ENCODE results near the gene STAG1.
"Not testable (repeated sequence)": the region's sequence is repeated elsewhere in the genome, so short reads cannot be mapped to it uniquely, and the experiment has no call there.

Gene STAG1

DNA sequence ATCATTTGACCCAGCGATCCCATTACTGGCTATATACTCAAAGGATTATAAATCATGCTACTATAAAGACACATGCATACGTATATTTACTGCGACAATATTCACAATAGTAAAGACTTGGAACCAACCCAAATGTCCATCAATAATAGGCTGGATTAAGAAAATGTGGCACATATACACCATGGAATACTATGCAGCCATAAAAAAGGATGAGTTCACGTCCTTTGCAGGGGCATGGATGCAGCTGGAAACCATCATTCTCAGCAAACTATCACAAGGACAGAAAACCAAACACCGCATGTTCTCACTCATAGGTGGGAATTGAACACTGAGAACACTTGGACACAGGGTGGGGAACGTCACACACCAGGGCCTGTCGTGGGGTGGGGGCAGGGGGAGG, 237.6 kb downstream of the STAG1 start:
- DNase-seq = not testable (repeated sequence)

DNA sequence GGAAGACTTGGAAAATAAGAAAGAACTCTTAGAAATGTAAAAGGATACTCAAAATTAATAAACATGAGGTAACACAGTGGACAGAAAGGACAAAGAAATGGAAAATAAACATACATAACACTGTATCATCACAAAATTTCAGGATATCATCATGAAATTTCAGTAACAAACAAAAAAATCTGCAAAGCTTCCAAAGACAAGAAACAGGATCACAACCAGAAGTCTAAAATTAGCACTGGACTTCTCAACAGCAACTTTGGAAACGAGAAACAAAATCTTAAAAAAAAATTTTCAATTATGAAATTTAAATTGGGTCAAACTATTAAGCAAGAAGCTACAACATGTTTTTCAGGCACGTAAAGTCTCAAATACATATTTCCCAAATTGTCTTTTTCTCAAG, 238.8 kb downstream of the STAG1 start:
- DNase-seq = no peak

DNA sequence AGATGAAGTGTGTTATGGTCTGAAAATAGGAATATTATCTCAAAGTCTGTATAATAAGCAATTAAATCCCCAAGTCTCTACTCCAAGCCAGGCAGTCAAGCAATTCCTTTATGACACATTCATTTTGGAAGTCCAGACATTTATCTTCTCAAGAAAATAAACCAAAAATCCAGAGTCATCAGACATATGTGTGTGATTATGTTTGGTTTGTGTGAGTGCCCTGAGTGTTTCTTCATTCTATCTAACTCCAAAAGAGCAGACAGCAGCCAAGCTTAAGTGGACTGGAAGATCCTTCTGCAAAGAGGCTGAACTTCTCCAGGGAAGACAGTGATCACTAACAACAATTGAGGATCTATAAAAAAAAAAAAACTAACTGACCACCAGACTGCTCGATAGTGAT, 239.8 kb downstream of the STAG1 start:
- DNase-seq = no peak

DNA sequence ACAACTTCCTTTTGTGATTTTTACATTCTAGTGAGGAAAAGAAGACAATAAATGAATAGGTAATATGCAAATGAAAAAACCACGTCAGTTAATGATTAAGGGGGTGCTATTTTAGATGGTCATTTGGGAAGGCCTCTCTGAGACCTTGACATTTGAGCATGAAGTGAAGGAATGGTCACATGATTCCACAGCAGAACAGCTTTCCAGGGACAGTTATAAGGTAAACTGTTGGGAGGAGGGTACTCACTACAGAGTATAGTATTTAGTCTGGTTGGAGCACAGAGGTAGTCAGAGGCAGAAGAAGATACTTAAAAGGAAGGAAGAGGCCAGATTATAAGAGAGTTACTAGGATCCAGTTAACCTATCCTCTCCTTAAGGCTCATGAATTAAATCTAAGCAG, 246.5 kb downstream of the STAG1 start:
- DNase-seq = no peak

DNA sequence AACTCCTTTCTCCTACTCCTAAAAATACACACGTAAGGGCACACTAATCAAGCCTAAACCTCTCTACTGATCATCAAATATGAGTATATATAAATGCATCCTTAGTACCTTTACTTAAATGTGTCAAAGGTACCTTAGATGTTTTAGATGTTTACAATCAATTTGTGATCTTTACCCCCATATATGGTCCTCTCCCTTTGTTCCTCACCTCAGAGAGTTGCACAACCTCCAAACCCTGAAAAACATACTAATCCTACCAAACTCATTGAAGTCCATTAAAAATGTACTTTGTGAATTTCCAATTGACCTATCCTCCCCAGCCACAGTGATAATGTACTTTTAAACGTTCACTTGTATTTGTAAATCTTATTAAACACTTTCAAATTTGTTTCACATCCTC, 249.1 kb downstream of the STAG1 start:
- DNase-seq = no peak

DNA sequence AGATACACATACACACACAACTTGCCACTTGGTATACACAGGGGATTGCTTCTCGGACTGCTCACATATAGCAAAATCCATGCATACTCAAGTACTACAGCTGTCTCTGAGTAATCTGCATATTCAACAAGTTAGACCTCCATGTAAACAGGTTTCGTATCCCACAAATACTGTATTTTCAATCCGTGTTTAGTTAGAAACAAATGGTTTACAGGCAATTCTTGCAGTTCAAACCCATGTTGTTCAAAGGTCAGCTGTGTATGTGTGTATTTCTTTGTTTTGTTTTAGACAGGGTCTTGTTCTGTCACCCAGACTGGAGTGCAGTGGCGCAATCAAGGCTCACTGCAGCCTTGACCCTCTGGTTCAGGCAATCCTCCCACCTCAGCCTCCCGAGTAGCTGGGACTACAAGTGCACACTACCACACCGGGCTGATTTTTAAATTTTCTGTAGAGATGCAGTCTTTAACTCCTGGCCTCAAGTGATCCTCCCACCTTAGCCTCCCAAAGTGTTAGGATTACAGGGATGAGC, 253.2 kb downstream of the STAG1 start:
- DNase-seq = no peak

DNA sequence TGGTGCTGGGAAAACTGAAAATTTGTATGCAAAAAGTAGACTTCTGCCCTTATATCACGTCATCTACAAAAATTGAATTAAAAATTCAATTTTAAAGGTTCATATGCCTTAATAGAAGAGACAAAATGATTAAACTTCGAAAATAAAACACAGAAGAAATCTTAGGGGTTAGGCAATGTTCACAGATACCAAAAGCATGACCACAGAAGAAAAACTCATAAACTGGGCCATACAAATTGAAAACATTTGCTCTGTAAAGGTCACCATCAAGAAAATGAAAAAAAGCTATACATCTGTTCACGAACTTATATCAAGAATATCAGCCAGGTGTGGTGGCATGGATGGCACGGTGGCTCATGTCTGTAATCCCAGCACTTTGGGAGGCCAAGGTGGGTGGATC, 257.0 kb downstream of the STAG1 start:
- no peak for DNase-seq

DNA sequence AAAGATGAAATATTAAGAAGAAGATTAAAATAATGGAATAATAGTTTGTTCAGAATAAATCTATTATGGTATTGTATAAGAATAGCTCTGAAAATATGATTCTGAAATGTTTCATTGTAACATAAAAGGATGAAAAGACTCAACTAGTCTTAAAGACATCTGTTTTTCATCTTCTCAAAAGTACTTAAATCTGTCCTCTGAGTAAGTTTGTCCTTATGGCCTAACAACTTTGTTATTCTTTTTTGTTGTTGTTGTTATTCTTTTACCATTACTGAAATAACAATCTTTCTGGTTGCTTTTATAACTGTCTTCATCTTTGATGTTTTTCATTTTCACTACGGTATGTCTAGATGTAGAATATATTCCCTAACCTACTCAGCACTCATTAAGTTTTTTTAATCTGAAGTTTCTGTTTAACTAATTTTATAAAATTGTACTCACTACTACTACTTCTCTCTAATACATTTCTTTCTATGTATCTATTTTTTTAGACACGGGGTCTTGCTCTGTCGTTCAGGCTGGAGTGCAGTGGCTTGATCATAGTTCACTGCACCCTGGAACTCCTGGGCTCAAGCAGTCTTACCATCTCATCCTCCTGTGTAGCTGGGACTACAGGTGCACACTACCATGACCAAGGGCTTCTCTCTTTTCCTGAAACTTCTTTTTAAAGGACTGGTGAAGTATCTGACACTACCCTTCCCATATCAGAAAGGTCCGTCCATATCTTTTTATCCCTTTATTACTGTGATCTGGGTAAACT, 261.4 kb downstream of the STAG1 start:
- DNase-seq = no peak

DNA sequence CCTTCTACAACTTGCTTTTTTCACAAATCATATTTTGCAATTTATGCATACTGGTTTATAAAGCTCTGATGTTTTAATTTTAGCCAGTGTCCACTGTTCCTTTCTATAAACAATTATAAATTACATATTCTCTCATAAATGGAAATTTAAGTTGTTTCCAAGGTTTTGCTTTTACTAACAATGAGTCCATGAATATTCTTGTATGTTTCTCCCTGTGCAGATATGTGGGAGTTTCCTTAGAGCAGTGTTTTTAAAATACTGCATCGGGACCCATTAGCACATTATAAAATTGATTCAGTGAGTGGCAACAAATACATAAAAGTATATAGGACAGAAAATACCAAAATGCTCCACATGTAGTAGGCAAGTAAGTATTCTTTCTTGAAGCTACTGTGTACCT, 266.4 kb downstream of the STAG1 start:
- DNase-seq = no peak

DNA sequence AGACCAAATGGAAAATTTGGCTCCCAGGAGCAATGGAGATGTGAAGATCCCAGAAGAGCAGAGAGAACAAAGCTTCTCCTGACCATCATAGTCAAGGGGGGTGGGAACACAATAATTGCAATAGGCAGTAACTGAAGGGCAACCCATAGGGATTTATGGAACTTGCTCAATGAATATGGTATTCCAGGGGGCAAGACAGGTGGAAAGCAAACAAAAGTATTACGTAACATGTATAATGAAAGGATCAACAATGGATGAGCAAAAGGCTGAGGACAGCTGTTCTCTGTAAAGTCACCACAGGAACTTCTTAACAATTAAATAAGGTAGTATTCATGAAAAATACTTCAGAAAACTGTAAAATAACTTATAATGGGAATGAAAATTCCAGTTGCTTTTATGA, 275.9 kb downstream of the STAG1 start:
- no peak for DNase-seq

DNA sequence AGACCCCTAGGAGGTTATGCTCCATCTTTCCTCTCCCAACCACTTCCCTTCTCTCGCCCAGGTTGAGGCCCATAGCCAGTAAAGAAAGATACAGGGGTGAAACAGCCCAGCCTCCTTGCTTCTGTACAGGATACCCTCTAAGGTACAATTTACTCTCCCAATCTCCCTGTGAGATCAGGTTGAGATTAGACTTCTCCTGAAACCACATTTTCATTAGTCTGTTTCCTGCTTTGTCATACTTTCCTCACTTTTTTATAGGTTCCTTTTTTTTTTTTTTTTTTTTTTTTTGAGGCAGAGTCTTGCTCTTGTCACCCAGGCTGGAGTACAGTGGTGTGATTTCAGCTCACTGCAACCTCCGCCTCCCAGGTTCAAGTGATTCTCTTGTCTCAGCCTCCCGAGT, 277.3 kb downstream of the STAG1 start:
- DNase-seq = not testable (repeated sequence)

DNA sequence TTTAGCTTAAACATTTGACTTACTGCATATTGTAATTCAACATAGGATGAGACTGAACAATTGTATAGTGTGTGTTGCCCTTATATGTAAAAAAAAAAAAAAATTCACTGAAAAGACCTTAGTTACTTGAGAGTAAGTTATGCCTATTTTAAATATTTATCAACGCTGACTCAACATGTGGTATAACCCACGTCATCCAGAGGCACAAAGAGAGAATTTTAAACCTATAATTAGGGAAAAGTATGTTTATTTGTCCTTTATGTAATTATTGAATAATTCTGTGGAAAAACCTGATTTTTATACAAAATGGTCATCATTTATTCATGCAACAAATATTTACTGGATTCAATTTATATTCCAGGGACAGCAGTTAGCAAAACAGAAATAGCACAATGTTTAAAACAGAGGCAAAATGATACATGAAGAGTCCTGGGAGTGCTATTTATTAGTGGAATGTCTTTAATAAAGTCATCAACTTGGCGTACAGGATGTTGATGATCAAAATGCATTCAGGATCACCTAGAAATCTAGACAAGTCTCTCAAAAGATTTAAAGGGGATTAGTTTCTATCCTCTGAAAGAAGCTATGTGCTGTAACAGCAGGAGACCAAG, 278.4 kb downstream of the STAG1 start:
- no peak for DNase-seq

DNA sequence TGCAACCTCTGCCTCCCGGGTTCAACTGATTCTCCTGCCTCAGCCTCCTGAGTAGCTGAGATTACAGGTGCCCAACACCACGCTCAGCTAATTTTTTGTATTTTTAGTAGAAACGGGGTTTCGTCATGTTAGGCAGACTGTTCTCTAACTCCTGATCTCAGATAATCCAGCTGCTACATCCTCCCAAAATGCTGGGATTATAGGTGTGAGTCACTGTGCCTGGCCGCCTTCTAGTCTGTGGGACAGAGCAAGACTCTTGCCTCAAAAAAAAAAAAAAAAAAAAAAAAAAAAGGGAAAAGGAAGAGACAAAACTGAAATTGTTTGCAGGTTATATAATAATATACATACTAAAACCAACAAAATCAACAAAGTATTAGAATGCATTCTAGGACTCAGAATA, 286.9 kb downstream of the STAG1 start:
- no peak for DNase-seq

DNA sequence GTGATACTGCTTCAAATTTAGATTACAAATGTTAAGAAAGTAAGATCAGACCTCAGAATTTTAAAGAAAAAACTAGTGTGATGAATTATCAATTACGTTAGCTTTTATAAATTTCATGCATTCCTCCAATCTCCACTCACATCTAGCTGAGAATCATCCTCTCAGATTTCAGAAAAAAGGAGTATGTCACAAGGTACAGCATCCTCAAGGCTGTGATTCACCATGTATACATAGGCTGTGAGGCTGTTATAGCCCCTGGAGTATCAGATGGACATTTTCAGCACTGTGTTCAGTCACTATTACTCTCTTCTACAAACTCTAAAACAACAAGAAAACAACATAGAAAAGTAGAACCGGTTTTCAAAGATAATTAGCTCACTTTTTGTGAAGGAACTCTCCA, 287.7 kb downstream of the STAG1 start:
- DNase-seq = peak in 1 of 58 donors; percentile 2

DNA sequence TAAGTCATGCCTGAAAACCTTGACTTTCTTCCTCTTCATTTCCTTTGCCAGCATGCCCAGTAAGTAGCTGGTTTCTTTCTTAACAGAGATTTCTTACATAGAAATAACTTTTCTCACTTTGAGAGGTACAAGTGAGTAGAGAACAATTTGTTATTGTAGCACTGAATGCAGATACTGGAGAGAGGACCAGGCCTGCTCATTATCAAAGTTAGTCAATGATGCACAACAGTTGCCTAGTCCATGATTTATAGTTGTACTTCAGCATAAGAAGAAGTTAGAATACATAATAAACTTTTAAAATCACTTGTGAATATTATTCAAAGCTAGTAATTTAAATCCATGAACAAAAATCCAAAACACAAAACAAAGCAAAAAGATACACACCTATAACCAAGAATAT, 289.0 kb downstream of the STAG1 start:
- no peak for DNase-seq

DNA sequence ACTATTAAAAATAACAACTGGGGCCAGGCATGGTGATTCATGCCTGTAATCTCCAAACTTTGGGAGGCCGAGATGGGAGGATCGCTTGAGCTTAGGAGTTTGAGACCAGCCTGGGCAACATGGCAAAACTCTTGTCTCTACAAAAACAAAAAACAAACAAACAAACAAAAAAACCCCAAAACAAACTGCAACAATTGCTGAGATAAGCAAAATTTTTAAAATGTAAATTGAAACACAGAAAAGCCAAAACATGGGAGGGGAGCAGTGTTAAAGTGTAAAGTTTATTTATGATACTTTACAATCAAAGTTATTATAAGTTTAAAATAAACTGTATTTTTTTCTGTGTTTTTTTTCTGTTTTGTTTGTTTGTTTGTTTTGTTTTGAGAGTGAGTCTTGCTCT, 294.4 kb downstream of the STAG1 start:
- DNase-seq = no peak

DNA sequence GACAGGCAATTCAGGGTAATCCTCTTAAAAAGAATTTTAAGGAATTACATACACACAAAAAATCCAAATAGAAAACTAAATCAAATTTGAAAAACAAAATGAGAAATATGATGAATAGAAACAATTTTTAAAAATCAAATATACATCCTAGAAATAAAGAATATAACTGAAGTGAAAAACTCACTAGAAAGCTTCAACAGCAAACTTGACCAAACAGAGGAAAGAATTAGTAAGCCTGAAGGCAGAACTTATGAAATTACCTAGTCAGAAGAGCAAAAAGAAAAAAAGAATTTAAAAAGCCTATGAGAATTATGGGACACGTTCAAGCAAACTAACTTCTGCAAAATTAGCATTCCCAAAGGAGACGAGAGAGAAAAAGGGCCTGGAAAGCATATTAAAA, 296.0 kb downstream of the STAG1 start:
- no peak for DNase-seq

DNA sequence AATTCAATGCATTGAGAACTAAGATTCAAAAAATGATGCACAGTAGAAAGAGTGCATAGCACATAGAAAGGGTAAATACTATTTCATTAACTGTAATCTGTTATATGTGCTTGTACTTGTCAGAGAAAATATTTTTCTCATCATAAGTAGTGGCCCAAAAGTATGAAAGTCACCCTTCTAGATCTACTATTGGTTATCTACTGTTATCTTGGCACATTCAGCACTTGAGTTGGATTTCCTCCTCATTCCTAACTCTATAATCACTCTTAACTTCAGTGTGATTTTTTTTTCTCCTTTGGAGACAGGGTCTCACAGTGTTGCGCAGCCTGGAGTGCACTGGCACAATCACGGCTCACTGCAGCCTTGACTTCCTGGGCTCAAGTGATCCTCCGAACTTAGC, 307.6 kb downstream of the STAG1 start:
- no peak for DNase-seq

DNA sequence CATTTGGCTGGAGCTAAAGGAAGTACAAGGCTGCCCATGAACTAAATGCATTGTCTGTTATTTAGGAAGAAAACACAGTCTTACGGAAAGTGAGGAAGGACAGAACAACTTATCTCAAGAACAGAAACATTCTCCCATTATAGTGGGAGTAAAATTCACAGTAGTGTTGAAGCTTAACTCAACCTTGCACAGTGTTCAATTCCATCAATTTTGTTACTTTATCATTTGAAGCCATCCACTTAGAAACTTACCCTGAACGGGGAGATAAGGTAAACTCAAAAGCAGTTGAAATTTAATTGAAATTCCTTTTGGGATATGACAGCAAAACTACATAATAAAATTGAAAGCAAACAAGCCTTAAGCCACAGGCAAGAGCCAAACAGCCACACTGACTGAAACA, 315.1 kb downstream of the STAG1 start:
- no peak for DNase-seq

DNA sequence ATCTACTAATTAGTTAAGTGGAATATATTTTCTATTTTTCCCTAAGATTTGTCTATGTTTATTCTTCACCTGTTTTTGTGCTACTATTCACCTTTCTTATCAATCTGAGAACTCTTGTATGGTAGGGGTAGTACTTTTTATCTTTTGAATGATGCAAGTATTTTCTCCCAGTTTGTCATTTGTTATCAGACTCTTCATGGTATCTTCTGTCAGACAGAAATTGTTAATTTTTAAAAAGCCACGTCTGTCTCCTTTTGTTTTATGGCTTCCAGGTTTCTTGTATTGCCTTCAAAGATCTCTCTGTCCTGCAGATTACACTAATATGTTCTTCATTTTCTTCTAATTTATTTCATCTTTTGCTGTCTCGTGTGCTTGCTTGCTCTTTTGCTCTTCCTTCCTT, 317.7 kb downstream of the STAG1 start:
- no peak for DNase-seq

DNA sequence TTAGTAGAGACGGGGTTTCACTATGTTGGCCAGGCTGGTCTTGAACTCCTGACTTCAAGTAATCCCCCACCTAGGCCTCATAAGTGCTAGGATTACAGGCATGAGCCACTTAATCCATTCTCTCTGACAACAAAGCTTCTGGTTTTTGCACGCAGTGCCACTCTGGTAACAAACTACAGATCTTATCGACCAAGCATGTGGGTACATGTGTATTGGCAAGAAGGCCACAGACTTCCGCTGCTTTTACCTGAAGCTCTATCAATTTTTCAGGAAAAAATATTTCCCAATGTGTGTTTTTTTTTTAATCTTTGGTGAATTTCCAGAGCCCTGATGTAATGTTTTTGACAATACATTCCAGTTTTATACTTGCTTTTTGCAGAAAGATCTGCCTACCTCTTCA, 319.5 kb downstream of the STAG1 start:
- DNase-seq = no peak

DNA sequence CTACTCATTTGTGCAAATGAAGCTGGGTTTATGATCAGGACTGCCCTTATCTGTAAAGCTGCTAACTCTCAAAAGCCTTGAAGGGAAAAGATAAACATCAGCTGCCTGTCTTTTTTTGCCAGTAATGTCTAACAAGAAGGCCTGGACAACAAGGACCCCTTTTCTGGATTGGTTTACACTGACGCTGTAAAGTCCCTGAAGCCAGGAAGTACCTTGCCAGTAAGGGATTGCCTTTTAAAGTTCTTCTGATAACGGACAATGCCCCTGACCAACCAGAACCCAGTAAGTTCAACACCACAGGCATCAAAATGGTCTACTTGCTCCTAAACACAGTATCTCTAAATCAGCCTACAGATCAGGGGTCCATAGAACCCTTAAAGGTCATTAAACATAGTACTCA, 324.0 kb downstream of the STAG1 start:
- DNase-seq = no peak

DNA sequence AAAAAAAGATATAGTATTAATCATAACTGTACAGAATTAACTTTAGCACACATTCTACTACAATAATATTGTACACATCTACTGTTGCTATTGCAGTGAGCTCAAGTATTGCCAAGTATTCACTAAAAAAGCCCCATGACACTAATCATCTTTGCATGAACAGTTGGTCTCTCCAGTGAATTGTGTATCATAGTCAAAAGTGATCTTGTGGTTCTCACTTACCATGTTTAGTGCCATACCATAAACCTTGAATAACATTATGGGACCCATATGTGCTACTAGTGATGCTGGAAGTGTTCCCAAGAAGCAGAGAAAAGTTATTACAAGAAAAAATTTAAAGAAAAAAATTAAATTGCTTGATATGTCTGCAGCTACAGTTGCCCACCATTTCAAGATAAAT, 324.9 kb downstream of the STAG1 start:
- no peak for DNase-seq

All from anterior cingulate cortex (tissue), 58 donors.